Measurements from ENCODE around the gene GMPR. TPM values are rescaled to one million over a fixed set of nuclear protein-coding genes. Genes with fewer than 3 reads are reported as not detected.
"Not testable (repeated sequence)": the region's sequence is repeated elsewhere in the genome, so short reads cannot be mapped to it uniquely, and the experiment has no call there.

GMPR gene
- polyA plus RNA-seq, 1 experiment: 8.3 TPM

- H3K4me3 ChIP-seq (ENCODE audit: low read depth, low read length): no peak overlapping the region
- CTCF ChIA-PET: interaction anchor here (0.6 to 1.6 kb wide), 4 partner anchors 10 to 51 kb away, joined by 3 read pairs; no protein-coding TSS in a partner anchor
- DNase-seq (ENCODE audit: low read depth): no peak
- H3K36me3 ChIP-seq (ENCODE audit: control insufficient read depth, insufficient read depth, low read length): no peaks in the 10 kb centered on the region
- POLR2A ChIA-PET: no interaction called here
- H3K27me3 ChIP-seq (ENCODE audit: control insufficient read depth, insufficient read depth, low read length): no peaks in the 10 kb centered on the region
- TF ChIP-seq, protein P1, sequence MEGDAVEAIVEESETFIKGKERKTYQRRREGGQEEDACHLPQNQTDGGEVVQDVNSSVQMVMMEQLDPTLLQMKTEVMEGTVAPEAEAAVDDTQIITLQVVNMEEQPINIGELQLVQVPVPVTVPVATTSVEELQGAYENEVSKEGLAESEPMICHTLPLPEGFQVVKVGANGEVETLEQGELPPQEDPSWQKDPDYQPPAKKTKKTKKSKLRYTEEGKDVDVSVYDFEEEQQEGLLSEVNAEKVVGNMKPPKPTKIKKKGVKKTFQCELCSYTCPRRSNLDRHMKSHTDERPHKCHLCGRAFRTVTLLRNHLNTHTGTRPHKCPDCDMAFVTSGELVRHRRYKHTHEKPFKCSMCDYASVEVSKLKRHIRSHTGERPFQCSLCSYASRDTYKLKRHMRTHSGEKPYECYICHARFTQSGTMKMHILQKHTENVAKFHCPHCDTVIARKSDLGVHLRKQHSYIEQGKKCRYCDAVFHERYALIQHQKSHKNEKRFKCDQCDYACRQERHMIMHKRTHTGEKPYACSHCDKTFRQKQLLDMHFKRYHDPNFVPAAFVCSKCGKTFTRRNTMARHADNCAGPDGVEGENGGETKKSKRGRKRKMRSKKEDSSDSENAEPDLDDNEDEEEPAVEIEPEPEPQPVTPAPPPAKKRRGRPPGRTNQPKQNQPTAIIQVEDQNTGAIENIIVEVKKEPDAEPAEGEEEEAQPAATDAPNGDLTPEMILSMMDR (IDR thresholded peaks at IDR 0.05; ENCODE audit: insufficient read depth, low read depth, low read length): no peak
Measured at GRCh38 chr6:16265351-16266341, 27.3 kb downstream of the GMPR start.

GRCh38 chr6:16267428-16268263 is 29.3 kb downstream of the GMPR start:
- Histone ChIP-seq H3K36me3 (ENCODE audit: control insufficient read depth, insufficient read depth, low read length) (no peaks in the 10 kb centered on the region), H3K27me3 (ENCODE audit: control insufficient read depth, insufficient read depth, low read length) (no peaks in the 10 kb centered on the region), H3K4me3 (ENCODE audit: low read depth, low read length) (no peak overlapping the region)
- CTCF ChIA-PET: interaction anchor here (1.2 kb wide), 2 partner anchors 9 to 10 kb away, joined by 3 read pairs; no protein-coding TSS in a partner anchor
- no peak for DNase-seq (ENCODE audit: low read depth)
- TF ChIP-seq, protein P1 (IDR thresholded peaks at IDR 0.05; ENCODE audit: insufficient read depth, low read depth, low read length): no peak
- POLR2A ChIA-PET: no interaction called here

DNA sequence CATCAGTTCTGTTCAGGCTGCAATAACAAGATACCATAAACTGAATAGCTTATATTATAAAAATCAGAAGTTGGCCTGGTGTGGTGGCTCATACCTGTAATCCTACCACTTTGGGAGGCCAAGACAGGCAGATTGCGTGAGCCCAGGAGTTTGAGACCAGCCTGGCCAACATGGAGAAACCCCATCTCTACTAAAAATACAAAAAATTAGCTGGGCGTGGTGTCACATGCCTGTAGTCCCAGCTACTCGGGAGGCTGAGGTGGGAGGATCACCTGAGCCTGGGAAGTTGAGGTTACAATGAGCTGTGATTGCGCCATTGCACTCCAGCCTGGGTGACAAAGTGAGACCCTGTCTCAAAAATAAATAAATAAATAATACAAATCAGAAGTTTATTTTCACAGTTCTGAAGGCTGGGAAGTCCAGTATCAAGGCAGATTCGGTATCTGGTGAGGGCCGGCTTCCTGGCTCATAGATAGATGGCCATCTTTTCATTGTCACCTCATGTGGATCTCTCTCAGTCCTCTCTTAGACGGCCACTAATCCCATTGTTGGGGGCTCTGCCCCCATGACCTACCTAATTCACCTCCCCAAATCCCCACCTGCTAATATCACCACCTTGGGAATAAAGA is 31.2 kb downstream of the GMPR start:
- H3K36me3 ChIP-seq (ENCODE audit: control insufficient read depth, insufficient read depth, low read length); POLR2A ChIA-PET; H3K4me3 ChIP-seq (ENCODE audit: low read depth, low read length); DNase-seq (ENCODE audit: low read depth); H3K27me3 ChIP-seq (ENCODE audit: control insufficient read depth, insufficient read depth, low read length): not testable (repeated sequence)
- CTCF ChIA-PET: interaction anchor here (3.5 kb wide), 1 partner anchor 17 kb away, joined by 14 read pairs; no protein-coding TSS in a partner anchor

- ChIA-PET POLR2A (no interaction called here), CTCF (interaction anchor here (1.0 to 3.5 kb wide), 2 partner anchors 16 to 65 kb away, joined by 3 to 14 read pairs; no protein-coding TSS in a partner anchor)
- TF ChIP-seq, protein P1 (IDR thresholded peaks at IDR 0.05; ENCODE audit: insufficient read depth, low read depth, low read length): no peak
- no peak overlapping the region for H3K4me3 ChIP-seq (ENCODE audit: low read depth, low read length)
- H3K27me3 ChIP-seq (ENCODE audit: control insufficient read depth, insufficient read depth, low read length): no peaks in the 10 kb centered on the region
- DNase-seq (ENCODE audit: low read depth): no peak
- H3K36me3 ChIP-seq (ENCODE audit: control insufficient read depth, insufficient read depth, low read length): no peaks in the 10 kb centered on the region
Measured at GRCh38 chr6:16270178-16270794, 31.9 kb downstream of the GMPR start.

DNA sequence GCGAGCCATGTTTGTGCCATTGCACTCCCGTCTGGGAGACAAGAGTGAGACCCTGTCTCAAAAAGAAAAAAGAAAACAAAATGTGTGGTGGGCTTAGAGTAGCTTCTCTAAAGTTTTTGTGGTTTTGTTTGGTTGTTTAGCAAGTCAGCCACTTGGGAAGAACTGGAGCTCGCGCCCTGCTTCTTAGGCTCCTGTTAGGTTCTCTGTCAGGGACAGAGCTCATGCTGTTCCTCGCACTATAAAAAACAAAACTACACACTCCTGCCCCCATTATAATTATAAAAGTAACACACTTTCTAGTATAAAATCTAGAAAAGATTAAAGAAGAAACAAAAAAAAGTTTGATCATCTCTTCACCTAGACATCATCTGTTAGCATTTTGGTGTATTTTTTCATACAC is 33.0 kb downstream of the GMPR start:
- CTCF ChIA-PET: interaction anchor here (3.5 kb wide), 1 partner anchor 15 kb away, joined by 14 read pairs; no protein-coding TSS in a partner anchor
- Histone ChIP-seq H3K36me3 (ENCODE audit: control insufficient read depth, insufficient read depth, low read length) (no peaks in the 10 kb centered on the region), H3K27me3 (ENCODE audit: control insufficient read depth, insufficient read depth, low read length) (no peaks in the 10 kb centered on the region), H3K4me3 (ENCODE audit: low read depth, low read length) (no peak overlapping the region)
- TF ChIP-seq, protein P1 (IDR thresholded peaks at IDR 0.05; ENCODE audit: insufficient read depth, low read depth, low read length): no peak
- DNase-seq (ENCODE audit: low read depth): no peak
- POLR2A ChIA-PET: no interaction called here

Data from BJ (cell line).